BLaER1 treated with 17β-estradiol and CSF1 and Interleukin-3, amounts not matched to agents 10 nM and 100 nM (cell line): Measurements from ENCODE around the gene NELL1.
"Not testable (repeated sequence)": the region's sequence is repeated elsewhere in the genome, so short reads cannot be mapped to it uniquely, and the experiment has no call there.

ENCODE experiments used
- H3K27ac ChIP-seq, 11 experiments: shearing (Covaris generic); formaldehyde crosslinking; 2 replicates each; pipeline ENCODE4 v1.8.1; 2022
- H3K27me3 ChIP-seq, 11 experiments: shearing (Covaris generic); formaldehyde crosslinking; 2 replicates each; pipeline ENCODE4 v1.8.1; 2022
- H3K36me3 ChIP-seq, 11 experiments: shearing (Covaris generic); formaldehyde crosslinking; 2 replicates each; pipeline ENCODE4 v1.8.1; 2022
- H3K4me1 ChIP-seq, 10 experiments: shearing (Covaris generic); formaldehyde crosslinking; 2 replicates each; pipeline ENCODE4 v1.8.1; 2022
- H3K4me2 ChIP-seq, 11 experiments: shearing (Covaris generic); formaldehyde crosslinking; 2 replicates each; pipeline ENCODE4 v1.8.1; 2022
- H3K4me3 ChIP-seq, 10 experiments: shearing (Covaris generic); formaldehyde crosslinking; 2 replicates each; pipeline ENCODE4 v1.8.1; 2022
- H3K9ac ChIP-seq, 11 experiments: shearing (Covaris generic); formaldehyde crosslinking; 2 replicates each; pipeline ENCODE4 v1.8.1; 2022
- H3K9me3 ChIP-seq, 11 experiments: shearing (Covaris generic); formaldehyde crosslinking; replicated peaks in 1 of 11; 2 replicates each; pipeline ENCODE4 v1.8.1; 2022
- H4K20me1 ChIP-seq, 11 experiments: shearing (Covaris generic); formaldehyde crosslinking; 2 replicates each; pipeline ENCODE4 v1.8.1; 2022
- Cebpa-rat ChIP-seq, 11 experiments: shearing (Covaris generic); IDR thresholded peaks; 2 replicates each; pipeline ENCODE4 v1.8.1; 2022

Gene NELL1

DNA sequence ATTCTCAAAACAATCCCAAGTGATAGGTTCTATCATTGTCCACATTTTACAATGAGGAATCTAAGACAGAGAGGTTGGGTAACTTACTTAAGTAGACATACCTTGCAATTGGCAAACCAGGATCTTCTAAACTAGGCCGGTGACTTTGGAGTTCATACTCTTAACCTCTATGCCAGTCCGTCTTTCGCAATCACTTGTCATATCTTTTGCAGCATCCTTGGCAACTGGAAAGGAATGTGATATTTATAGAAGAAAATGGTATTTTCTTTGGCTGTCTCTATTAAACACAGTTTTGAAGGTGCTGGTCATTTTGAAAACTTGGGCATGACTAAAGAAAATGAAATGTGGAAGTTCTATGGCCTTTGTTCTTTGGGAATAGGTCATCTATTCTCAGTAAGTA lies 556.5 kb downstream of the NELL1 start:
- Histone ChIP-seq H4K20me1 (no peaks in the 10 kb centered on the region), H3K27me3 (no peaks in the 10 kb centered on the region), H3K4me1 (no peaks in the 10 kb centered on the region), H3K36me3 (no peaks in the 10 kb centered on the region), H3K9me3 (no peaks in the 10 kb centered on the region), H3K27ac (no peak overlapping the region), H3K9ac (no peak overlapping the region), H3K4me3 (no peak overlapping the region), H3K4me2 (no peak overlapping the region)
- TF ChIP-seq Cebpa-rat (IDR thresholded peaks at IDR 0.05), result no peak

DNA sequence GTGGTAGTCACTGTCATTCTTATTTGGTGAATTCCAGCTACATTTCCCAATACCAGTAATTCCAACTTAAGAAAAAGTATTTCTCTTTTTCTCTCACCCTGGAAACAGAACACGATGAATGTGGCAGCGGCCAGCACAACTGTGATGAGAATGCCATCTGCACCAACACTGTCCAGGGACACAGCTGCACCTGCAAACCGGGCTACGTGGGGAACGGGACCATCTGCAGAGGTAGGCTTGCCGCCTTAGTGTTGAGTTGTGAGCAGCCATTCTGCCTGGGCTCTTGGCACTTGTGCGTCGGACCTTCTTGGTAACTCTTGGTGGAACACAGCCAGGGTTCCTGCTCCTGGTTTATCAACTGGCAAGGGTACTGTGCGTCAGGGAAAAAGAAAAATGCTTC lies 559.8 kb downstream of the NELL1 start:
- no peaks in the 10 kb centered on the region for H3K9me3 ChIP-seq
- H3K4me2 ChIP-seq, result no peak overlapping the region
- H3K9ac ChIP-seq, result no peak overlapping the region
- H3K4me3 ChIP-seq, result no peak overlapping the region
- H3K4me1 ChIP-seq, result no peaks in the 10 kb centered on the region
- no peak for TF ChIP-seq Cebpa-rat (IDR thresholded peaks at IDR 0.05)
- H4K20me1 ChIP-seq, result no peaks in the 10 kb centered on the region
- no peaks in the 10 kb centered on the region for H3K36me3 ChIP-seq
- no peaks in the 10 kb centered on the region for H3K27me3 ChIP-seq
- H3K27ac ChIP-seq, result no peak overlapping the region

DNA sequence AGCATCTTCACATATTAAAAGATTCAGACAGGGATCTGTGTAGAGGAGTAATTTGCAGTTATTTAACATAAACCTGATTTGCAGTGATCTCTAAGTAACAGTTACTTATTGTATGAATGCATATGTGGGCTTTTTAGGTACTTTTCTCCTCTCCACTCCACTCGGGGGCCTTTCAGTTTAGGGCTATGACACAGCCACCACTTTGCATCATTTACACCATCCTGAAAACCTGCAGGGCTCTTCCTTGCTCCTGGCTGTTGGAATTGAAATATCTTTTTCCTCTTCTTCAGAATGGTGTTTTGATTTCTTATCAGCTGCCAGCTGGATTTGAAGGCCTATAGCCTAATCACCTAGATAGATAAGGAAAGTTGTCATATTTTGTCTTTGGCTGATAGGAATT lies 580.8 kb downstream of the NELL1 start:
- H3K27ac ChIP-seq, result no peak overlapping the region
- no peaks in the 10 kb centered on the region for H3K4me1 ChIP-seq
- no peak overlapping the region for H3K4me3 ChIP-seq
- H3K4me2 ChIP-seq, result no peak overlapping the region
- no peaks in the 10 kb centered on the region for H4K20me1 ChIP-seq
- H3K36me3 ChIP-seq, result no peaks in the 10 kb centered on the region
- no peaks in the 10 kb centered on the region for H3K27me3 ChIP-seq
- no peak for TF ChIP-seq Cebpa-rat (IDR thresholded peaks at IDR 0.05)
- no peak overlapping the region for H3K9ac ChIP-seq
- no peaks in the 10 kb centered on the region for H3K9me3 ChIP-seq

DNA sequence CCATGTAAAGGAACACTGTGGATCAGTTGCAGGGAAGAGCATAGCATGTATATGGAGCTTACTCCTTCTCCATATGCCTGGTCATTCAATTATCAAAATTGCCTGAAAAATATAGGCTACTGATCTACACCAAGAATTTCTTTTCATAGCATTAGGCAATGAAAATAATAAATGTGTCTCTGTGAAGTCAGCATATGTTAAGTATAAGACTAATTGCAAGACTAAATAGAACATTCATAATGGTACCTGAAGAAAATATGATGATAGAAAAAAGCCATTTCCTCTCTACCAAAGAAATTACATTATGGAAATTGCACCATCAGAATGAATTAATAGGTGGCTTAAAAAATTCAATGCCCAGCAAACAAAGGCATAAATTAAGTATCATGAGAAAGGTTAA lies 584.7 kb downstream of the NELL1 start:
- Histone ChIP-seq H3K4me3 (no peak overlapping the region), H3K27me3 (no peaks in the 10 kb centered on the region), H3K4me2 (no peak overlapping the region), H3K4me1 (no peaks in the 10 kb centered on the region), H3K9me3 (no peaks in the 10 kb centered on the region), H3K9ac (no peak overlapping the region), H3K27ac (no peak overlapping the region), H4K20me1 (no peaks in the 10 kb centered on the region), H3K36me3 (no peaks in the 10 kb centered on the region)
- TF ChIP-seq Cebpa-rat (IDR thresholded peaks at IDR 0.05), result no peak

DNA sequence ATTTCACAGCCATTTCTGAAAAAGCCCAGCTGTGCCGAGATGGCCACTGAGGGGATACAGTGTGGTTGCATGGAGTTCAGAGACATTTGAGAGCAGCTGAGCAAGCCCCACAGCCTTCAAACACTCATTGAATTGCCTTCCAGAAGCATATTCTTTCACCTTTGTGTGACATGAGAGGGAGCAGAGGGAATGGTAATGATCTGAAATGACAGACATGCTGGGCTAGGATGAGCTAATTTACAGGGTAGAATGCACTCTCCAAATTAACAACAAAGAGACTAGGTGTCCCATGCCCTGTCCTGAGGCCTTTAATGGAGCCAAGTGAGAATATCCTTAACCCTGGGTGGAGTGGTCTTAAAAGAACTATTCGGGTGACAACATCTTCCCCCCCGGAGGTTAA lies 585.4 kb downstream of the NELL1 start:
- Histone ChIP-seq H3K4me3 (no peak overlapping the region), H4K20me1 (no peaks in the 10 kb centered on the region), H3K4me2 (no peak overlapping the region), H3K4me1 (no peaks in the 10 kb centered on the region), H3K27ac (no peak overlapping the region), H3K36me3 (no peaks in the 10 kb centered on the region), H3K9me3 (no peaks in the 10 kb centered on the region), H3K9ac (no peak overlapping the region), H3K27me3 (no peaks in the 10 kb centered on the region)
- no peak for TF ChIP-seq Cebpa-rat (IDR thresholded peaks at IDR 0.05)

DNA sequence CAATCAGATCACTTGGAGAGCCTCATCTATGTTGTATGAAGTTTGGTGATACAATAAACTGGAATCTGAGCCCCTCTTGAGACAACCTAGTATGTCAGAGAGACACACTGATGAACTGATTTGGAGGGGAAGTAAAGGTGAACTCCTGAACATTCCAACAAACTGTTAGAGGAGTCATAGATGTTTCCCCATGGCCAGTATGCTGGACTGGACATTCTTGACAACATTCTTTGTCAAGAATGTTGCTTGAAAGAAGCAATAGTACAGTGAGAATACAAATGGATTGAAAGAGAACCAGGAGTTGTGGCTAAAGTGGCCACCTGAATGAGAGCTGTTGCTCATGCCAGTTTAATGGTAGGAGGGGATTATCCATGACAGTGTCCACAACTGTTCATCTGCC lies 588.1 kb downstream of the NELL1 start:
- Histone ChIP-seq H3K27ac (no peak overlapping the region), H3K27me3 (no peaks in the 10 kb centered on the region), H3K4me3 (no peak overlapping the region), H3K4me1 (no peaks in the 10 kb centered on the region), H3K9ac (no peak overlapping the region), H3K36me3 (no peaks in the 10 kb centered on the region), H3K4me2 (no peak overlapping the region), H4K20me1 (no peaks in the 10 kb centered on the region), H3K9me3 (no peaks in the 10 kb centered on the region)
- TF ChIP-seq Cebpa-rat (IDR thresholded peaks at IDR 0.05), result no peak

DNA sequence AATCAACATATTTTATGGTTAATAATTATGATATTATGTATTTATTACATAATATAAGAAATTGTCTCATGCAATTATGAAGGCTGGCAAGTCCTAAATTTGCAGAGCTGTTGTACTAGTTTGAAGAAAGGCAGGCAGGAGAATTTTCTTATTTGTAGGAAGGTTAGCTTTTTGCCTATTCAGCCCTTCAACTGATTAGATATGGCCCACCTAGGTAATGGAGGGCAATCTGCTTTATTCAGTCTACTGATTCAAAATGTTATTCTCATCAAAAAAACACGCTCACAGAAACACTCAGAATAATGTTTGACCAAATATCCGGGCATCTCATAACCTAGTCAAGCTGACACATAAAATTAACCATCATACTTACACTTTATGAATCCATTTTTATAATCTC lies 589.0 kb downstream of the NELL1 start:
- H3K36me3 ChIP-seq, result no peaks in the 10 kb centered on the region
- H3K27ac ChIP-seq, result no peak overlapping the region
- TF ChIP-seq Cebpa-rat (IDR thresholded peaks at IDR 0.05), result no peak
- no peaks in the 10 kb centered on the region for H3K4me1 ChIP-seq
- H3K9ac ChIP-seq, result no peak overlapping the region
- H4K20me1 ChIP-seq, result no peaks in the 10 kb centered on the region
- no peak overlapping the region for H3K4me3 ChIP-seq
- H3K27me3 ChIP-seq, result no peaks in the 10 kb centered on the region
- no peaks in the 10 kb centered on the region for H3K9me3 ChIP-seq
- no peak overlapping the region for H3K4me2 ChIP-seq

DNA sequence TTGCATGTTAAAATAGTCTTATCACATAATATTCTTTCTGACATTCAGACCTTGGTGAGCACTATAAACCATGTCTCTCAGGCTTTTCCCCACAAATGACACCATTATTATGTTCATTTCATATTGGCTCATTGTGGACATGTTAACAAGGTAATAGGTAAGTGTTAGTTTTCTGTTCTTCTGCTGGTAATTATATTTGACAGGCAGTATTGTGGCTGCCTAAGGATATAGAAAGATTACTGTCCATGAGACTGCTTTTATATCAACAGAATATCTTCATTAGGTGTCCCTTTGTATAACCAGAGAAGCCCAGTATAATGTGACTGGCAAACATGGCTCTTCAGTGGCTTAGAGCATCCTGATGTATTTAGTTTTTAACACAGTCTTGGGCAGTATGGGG lies 590.7 kb downstream of the NELL1 start:
- H3K9ac ChIP-seq, result no peak overlapping the region
- no peak overlapping the region for H3K27ac ChIP-seq
- no peak for TF ChIP-seq Cebpa-rat (IDR thresholded peaks at IDR 0.05)
- no peaks in the 10 kb centered on the region for H3K9me3 ChIP-seq
- H3K27me3 ChIP-seq, result no peaks in the 10 kb centered on the region
- no peaks in the 10 kb centered on the region for H3K36me3 ChIP-seq
- H3K4me1 ChIP-seq, result no peaks in the 10 kb centered on the region
- no peak overlapping the region for H3K4me3 ChIP-seq
- H3K4me2 ChIP-seq, result no peak overlapping the region
- H4K20me1 ChIP-seq, result no peaks in the 10 kb centered on the region

DNA sequence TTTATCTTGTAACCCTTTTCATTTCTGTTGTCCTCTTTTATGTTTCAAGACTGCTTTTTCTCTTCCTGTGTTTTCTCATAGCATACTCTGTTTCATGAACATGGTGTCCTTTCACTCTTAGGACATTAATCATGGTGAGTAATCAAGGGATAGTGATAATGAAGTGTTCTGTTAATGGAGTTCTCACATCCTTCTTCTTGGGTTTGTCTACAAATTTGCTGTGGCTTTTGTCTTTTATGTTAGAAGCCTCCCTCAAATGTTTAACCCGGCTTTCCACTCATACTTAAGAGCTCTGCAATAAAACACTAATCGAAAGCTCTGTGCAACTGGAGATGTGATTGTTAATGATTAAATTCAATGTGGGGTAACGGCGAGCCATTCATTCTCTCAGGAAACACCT lies 593.6 kb downstream of the NELL1 start:
- Histone ChIP-seq H3K4me2 (no peak overlapping the region), H3K9ac (no peak overlapping the region), H3K4me1 (no peaks in the 10 kb centered on the region), H3K4me3 (no peak overlapping the region), H3K9me3 (no peaks in the 10 kb centered on the region), H3K36me3 (no peaks in the 10 kb centered on the region), H4K20me1 (no peaks in the 10 kb centered on the region), H3K27ac (no peak overlapping the region), H3K27me3 (no peaks in the 10 kb centered on the region)
- TF ChIP-seq Cebpa-rat (IDR thresholded peaks at IDR 0.05), result no peak

DNA sequence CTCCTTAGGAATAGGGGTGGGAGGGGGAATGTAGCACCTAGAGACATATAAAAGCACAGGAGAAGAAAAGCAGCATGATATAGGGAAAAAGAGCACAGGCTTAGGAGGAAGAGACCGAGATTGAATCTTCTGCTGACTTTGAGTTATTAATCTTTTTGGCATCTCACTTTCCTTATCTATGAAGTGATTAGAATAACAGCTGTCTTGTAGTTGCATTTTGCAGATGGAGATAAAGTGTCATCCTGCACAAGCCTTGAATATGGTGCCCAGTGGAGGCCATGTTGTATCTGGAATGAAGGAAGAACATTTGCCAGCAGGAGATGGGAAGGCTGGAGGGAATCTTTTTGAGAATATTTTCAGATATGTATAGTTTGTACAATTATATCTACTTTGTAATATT lies 594.7 kb downstream of the NELL1 start:
- Histone ChIP-seq H3K27me3 (no peaks in the 10 kb centered on the region), H3K27ac (no peak overlapping the region)

DNA sequence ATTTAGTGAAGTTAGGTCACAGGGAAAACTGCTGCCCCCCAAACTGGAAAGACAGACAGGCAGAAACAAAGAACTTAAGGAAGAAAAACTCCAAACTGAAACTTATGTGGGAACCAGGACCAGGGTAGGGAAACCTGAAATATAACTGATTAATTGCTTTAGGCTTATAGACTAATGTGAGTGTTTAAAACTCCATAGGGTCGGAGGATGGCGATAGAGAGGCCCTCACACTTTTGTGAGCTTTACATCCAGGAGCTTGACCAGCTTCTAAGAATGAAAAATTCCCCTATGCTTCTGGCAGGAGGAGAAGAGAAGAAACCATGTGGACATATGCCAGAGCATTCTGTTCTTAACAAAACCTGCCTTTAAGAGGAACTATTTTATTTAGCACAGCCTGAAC lies 598.6 kb downstream of the NELL1 start:
- Histone ChIP-seq H3K4me3 (no peak overlapping the region), H3K27me3 (no peaks in the 10 kb centered on the region), H3K9ac (no peak overlapping the region), H3K9me3 (no peaks in the 10 kb centered on the region), H3K4me2 (no peak overlapping the region), H3K4me1 (no peaks in the 10 kb centered on the region), H3K36me3 (no peaks in the 10 kb centered on the region), H3K27ac (no peak overlapping the region), H4K20me1 (no peaks in the 10 kb centered on the region)
- no peak for TF ChIP-seq Cebpa-rat (IDR thresholded peaks at IDR 0.05)

More for the DNA sequence above, 594.7 kb downstream of the NELL1 start:
- Histone ChIP-seq H4K20me1 (no peaks in the 10 kb centered on the region), H3K9me3 (no peaks in the 10 kb centered on the region), H3K4me1 (no peaks in the 10 kb centered on the region), H3K4me2 (no peak overlapping the region), H3K4me3 (no peak overlapping the region), H3K36me3 (no peaks in the 10 kb centered on the region), H3K9ac (no peak overlapping the region)
- TF ChIP-seq Cebpa-rat (IDR thresholded peaks at IDR 0.05), result no peak

DNA sequence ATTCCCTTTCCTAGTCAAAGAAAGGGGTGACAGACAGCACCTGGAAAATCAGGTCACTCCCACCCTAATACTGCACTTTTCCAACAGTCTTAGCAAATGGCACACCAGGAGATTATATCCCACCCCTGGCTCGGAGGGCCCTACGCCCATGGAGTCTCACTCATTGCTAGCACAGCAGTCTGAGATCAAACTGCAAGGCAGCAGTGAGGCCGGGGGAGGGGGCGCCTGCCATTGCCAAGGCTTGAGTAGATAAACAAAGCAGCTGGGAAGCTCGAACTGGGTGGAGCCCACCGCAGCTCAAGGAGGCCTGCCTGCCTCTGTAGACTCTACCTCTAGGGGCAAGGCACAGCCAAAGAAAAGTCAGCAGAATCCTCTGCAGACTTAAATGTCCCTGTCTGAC lies 602.8 kb downstream of the NELL1 start:
- H3K4me1 ChIP-seq, H3K9ac ChIP-seq, H3K36me3 ChIP-seq, H3K27me3 ChIP-seq, H3K4me2 ChIP-seq, H3K9me3 ChIP-seq, H3K4me3 ChIP-seq, H3K27ac ChIP-seq, H4K20me1 ChIP-seq: not testable (repeated sequence)
